ENCODE data around the gene KCNAB1.

The KCNAB1 gene

GRCh38 chr3:156417559-156418132 lies 297.3 kb downstream of the KCNAB1 start:
- DNase-seq: no peak

DNA sequence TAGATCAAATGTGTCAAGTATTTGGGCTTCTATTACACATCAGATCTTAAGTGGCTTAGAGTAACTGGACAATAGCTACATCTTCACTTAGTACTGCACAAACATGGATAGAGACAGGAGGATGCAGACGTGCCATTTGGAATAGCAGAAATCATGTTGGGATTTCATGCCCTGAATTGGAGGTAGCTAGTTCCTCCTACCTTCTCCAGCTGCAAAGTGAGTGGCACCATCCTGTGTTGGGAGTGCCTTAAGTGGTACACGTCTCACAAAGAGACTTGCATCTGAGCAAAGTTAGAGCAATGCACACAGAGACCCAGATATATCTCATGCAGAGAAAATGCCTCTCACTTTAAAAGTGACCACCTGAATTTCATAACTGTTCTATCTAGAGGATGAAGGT lies 298.1 kb downstream of the KCNAB1 start:
- DNase-seq: no peak

DNA sequence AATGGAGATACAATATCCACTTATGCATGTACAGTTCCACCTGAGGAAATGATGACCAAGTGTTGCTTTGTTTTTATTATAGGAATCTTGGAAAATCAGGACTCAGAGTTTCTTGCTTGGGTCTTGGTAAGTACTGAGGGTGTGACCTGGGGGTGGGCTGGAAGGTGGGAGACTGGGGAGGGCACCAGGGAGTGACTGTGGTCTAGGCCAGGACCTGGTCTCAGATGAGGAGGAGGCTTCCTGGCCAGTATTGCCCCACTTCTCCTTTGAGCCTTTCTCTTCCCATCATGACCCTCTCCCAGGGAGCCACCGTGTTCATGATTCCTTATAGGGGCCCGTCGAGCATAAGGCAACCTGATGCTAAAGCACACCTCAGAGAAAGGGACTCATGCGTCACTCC lies 301.2 kb downstream of the KCNAB1 start:
- DNase-seq: no peak

DNA sequence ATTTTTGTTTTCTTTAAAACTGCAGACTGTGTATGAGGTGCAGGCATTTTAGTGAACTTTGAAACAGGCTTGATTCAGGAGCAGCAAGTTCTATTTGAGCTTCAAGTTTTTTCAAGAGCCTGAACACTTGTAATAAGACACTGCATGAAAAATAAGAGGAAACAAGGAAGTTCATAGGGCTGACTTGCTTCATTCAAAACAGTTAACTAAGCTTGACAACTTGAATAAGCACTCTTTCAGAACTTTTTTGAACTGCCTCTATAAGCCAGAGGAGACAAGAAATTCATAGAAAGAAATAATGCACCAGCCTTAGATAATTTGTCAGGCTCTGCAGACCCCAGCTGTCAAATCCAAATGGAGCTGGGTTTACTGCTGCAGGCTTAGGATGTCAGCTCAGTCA lies 304.4 kb downstream of the KCNAB1 start:
- DNase-seq: no peak

DNA sequence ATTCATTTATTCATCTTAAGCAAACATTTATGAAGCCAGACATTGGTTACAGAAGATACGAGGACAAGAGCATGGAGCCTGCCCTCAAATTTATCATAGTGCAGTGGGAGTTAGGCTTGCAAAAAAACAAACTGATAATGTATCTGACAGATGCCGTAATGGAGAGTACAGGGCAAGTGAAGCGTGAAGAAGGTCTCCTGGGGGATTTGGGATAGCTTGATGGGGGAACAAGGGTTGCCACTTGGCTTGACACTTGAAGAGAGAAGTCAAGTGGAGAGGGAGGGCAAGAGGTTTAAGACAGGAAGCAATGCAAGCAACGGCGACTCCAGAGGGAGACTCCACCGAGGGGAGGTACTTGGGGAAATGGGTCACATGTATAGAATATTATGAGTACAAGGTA lies 305.3 kb downstream of the KCNAB1 start:
- no peak for DNase-seq

- DNase-seq: no peak
Observed at GRCh38 chr3:156429125-156429524, 308.7 kb downstream of the KCNAB1 start.

- no peak for DNase-seq
Observed at GRCh38 chr3:156431334-156432124, 311.2 kb downstream of the KCNAB1 start.

- DNase-seq: no peak
Observed at GRCh38 chr3:156432563-156432962, 312.2 kb downstream of the KCNAB1 start.

DNA sequence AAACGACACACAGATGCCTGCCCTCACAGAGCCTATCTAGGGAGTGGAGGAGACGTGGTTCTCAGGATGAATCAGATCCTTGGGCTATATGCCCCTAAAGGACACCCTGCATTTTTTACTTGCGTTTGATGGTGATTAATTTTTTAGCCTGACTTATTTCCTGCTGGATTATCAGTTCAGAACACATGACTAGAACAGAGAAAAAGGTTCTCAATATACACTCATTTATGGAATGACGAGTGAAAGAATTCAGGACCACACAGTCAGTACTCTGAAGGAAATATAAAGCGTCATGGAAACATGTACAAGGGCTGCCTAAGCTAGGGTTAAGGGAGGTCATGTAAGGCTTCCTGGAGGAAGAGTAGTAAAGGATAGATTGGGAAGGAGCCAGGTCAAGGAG lies 312.8 kb downstream of the KCNAB1 start:
- DNase-seq: no peak

DNA sequence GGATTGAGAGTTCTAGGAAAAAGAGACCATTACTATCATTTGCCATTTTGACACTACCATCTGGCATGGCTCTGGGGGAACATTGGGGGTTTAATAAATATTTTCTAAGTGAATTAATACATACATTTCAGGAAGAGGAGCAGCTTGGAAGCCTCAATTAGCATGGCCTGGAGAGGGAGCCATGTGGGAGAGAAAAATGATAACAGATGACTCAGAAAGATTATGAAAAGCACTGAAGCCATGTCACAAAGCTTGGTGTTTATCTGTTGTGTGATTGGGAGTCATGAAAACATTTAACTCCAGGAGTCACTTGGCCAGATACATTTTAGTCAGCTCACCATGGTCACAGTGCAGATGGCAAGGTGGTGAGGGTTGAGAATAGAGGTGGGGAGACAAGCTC lies 313.5 kb downstream of the KCNAB1 start:
- no peak for DNase-seq

GRCh38 chr3:156434921-156435320 lies 314.5 kb downstream of the KCNAB1 start:
- DNase-seq: no peak

DNA sequence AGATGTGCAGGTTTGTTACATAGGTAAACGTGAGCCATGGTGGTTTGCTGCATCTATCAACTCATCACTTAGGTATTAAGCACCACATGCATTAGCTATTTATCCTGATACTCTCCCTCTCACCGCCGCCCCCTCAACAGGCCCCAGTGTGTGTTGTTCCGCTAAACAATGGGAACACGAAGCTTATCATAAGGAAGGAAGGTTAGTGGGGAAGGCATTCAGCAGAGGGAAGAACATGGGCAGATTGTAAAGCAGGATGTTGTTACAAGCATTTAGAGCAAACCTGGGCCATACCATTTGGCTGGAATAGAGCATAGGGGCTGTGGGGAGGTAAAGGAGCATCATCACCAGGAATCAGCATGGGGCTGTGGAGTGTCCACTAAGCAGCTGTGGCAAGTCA lies 322.7 kb downstream of the KCNAB1 start:
- DNase-seq: no peak

GRCh38 chr3:156445117-156446090 lies 325.0 kb downstream of the KCNAB1 start:
- no peak for DNase-seq

GRCh38 chr3:156448300-156448699 lies 327.9 kb downstream of the KCNAB1 start:
- peak in 3 of 5 donors; percentile 6 to 26 (median 15) for DNase-seq

DNA sequence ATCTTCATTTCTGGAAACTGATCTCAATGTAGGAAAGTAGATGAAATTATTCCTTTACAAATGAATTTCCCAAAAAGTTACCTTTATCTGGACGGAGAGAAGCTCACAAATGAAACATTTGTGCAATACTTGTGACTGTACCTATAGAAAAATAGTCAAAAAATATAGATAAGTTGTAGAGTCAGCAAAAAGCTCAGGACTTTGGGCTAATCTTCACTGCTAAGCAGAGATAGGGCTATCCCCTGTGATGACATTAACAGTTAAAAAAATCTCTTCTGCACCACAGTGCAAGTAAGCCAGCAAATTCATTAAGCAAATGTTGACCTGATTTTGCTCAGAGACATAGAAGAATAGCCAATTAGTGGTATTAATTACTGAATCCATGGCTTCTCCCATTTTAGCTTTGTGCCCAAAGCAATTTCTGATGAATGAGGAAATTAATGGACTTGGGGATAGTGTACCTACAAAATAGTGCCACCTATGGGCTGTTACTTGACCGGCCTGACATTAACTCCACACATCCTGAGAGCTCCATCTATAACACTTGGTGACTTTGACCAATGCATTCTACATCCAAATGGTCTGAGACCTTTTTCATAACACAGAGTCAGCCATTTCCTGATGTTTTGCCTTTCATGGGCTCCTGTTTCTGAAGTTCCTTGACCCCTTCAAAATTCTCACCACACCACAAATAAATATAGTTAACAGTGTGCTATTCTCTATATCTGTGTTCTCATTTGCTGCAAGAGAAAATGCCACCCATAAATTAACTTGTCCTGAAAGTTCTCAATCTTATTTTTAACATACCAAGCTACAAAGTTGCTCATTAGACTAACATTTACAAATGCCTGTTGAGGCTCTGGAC lies 329.6 kb downstream of the KCNAB1 start:
- DNase-seq: peak in 1 of 5 donors; percentile 20

DNA sequence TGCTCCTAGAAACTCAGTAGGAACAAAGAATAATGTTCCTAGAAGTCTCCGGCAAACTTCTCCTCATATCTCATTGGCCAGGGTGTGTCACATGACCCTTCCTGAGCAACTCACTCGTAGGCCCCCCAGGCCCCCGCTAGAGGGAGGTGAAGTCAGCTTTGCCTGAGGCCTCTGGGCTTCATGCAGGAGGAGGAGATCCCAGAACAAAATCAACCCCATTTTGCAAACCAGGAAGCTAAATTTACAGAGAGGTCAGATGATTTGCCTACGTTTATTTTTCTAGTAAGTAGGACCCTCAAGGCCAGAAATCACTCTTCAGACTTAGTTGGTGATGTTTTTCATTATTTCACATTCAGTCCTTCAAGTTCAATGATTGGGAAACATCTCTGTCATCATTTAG lies 335.5 kb downstream of the KCNAB1 start:
- no peak for DNase-seq

DNA sequence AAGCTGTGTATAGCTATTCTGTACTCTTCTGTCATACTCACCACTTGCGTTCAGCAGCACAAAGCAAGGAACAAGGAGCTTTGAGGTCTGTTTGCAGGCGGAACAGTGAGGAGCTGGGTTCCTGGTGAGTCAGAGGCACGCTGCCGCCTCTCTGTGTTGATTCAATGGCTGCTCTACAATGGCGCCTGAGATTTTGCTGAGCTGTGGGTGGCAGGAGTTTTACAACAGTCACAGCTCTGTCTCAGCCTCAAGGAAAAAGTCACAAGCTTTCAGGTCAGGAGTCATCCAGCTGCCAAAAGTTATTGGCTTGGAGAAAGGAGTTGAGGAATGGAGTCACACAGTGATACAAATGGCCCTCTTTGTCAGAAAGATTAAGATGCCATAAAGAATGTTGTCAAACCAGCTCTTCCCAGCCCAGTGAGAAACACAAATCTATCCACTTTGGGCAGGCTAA lies 336.4 kb downstream of the KCNAB1 start:
- no peak for DNase-seq

GRCh38 chr3:156459434-156459833 lies 339.1 kb downstream of the KCNAB1 start:
- no peak for DNase-seq

- no peak for DNase-seq
Observed at GRCh38 chr3:156460206-156460611, 339.8 kb downstream of the KCNAB1 start.

DNA sequence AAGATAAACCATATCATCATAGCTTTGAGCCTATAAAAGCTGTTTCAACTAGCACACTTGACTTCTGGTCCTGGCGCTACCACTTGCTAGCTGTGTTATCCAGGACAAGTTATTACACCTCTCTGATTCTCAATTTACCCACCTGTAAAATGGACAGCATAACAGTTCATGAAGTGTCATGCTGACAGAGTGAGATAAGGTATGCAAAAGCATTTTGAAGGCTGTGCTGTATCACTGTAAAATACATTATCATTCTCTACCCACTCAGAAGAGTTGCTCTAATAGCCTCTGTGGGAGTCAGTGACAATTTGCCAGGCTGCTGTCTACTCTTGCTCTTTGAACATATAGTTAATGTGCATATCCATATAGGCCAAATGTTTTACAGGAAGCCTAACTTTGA lies 341.5 kb downstream of the KCNAB1 start:
- DNase-seq: no peak

- no peak for DNase-seq
Observed at GRCh38 chr3:156463123-156463522, 342.7 kb downstream of the KCNAB1 start.

- no peak for DNase-seq
Observed at GRCh38 chr3:156465194-156465593, 344.8 kb downstream of the KCNAB1 start.
